ENCODE data around the gene PRR33. TPM values are rescaled to one million over a fixed set of nuclear protein-coding genes. Genes with fewer than 3 reads are reported as not detected.

The PRR33 gene
- total RNA-seq, 1 donor from 2014 or later = not detected

DNA sequence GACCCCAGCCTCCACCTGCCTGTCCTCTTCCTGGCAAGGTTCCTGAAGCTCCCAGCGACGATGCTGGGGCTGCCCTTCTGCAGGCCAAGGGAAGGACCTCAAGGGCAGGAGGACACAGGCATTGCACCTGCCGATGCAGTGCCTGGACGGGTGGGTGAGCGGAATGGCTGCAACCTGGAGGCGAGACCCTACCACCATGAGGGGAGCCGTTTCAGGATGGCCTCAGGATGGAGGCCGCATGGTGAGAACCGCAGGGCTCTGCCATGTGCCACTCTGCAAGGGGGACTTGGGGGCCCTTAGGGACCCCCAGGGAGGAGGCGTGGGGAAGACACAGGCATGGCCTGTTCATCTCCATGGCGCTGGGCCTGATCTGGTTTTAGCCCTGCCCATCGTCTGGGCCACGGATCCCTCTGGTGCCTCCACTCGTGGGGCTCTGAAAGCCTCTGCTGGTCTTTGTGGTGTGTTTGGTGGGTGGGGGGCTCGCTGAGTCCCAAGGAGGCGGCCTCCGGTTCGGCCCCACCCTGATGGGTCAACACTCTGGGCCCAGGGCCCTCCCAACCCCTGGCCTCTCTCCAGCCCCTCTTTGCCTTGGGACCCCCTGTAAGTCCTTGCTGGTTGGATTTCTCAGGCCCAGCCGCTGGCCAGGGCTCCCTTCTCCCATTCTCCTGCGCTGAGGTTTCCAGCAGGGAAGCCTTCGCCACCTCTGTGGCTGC lies 40.1 kb downstream of the PRR33 start:
- DNase-seq (ENCODE audit: low spot score) = no peak

GRCh38 chr11:1848640-1849430 lies 42.9 kb downstream of the PRR33 start:
- DNase-seq (ENCODE audit: low spot score) = no peak

GRCh38 chr11:1847926-1848639 lies 43.6 kb downstream of the PRR33 start:
- DNase-seq (ENCODE audit: low spot score) = peak; percentile 83

DNA sequence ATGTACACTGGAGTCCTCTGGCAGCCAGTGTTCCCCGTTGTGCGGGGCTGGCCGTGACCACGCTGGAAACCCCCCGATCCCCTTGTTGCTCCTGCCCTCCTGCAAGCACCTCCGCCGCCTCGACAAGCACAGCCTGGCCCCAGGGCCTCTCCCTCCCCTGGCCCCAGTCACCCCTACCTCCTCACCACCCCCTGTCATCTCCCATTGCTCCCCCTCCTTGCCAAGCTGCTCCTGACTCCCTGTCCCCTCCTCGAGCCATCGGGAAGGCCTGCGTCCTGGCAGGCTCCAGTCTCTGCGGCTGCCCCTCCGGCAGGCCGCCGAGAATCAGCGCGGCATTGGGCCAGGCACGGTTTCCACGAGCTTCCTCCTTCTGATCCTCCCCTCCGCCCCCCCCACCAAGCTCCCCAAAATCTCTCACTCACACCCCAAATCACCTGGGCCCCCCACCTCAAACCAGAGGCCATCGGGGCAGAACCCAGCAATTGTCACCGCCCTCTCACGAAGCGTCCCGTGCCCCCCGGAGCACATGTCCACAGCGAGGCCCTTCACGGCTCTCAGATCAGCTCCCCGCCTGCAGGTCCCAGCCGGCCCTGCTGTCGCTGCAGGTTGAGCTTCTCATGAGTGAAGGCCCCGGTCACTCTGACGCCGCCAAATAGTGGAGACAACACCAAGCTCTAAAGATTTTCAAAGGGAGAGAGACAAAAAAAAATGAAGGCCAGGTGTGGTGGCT lies 44.5 kb downstream of the PRR33 start:
- no peak for DNase-seq (ENCODE audit: low spot score)

- DNase-seq (ENCODE audit: low spot score) = no peak
Observed at GRCh38 chr11:1846453-1846932, 45.2 kb downstream of the PRR33 start.

DNA sequence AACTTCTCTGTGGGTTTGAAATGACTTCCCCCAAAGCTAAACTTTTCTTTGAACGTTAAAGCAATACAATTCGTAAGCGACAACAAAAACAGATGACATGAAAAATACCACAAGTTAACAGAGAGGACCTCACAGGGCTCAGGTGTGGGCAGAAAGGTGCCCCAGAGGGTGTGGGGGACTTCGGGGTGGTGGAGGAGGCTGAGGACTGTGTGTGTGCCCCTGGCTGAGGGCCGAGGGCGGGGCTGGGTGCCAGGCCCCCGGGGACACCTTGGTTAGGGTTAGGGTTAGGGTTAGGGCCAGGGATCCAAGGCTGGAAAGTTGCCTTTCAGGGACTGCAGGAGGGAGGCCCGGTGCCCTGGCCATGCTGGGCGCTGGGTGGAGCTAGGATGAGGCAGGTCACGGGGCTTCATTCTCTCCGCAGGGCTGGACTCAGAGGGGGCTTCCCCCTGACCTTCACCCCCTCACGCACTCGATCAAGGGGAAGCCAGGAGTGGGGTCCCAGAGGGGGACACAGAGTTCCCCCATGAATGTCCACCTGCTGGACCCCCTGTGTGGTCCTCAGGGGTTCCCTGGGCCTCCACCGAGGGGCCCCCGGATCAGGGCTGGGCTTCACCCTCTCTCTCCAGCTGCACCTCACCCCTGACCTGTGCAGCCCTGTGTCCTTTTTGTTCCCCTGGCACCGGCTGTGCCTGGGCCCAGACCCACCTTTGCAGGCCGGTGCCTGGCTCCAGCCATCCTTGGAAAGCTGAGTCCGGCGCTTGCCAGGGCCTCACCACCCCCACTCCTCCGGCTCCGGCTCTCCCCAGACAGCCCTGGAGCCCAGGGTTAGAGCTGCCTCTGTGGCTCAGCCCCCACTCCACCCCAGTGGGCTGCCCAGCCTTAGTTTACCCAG lies 45.9 kb downstream of the PRR33 start:
- no peak for DNase-seq (ENCODE audit: low spot score)

GRCh38 chr11:1845095-1845429 lies 46.6 kb downstream of the PRR33 start:
- DNase-seq (ENCODE audit: low spot score) = no peak

DNA sequence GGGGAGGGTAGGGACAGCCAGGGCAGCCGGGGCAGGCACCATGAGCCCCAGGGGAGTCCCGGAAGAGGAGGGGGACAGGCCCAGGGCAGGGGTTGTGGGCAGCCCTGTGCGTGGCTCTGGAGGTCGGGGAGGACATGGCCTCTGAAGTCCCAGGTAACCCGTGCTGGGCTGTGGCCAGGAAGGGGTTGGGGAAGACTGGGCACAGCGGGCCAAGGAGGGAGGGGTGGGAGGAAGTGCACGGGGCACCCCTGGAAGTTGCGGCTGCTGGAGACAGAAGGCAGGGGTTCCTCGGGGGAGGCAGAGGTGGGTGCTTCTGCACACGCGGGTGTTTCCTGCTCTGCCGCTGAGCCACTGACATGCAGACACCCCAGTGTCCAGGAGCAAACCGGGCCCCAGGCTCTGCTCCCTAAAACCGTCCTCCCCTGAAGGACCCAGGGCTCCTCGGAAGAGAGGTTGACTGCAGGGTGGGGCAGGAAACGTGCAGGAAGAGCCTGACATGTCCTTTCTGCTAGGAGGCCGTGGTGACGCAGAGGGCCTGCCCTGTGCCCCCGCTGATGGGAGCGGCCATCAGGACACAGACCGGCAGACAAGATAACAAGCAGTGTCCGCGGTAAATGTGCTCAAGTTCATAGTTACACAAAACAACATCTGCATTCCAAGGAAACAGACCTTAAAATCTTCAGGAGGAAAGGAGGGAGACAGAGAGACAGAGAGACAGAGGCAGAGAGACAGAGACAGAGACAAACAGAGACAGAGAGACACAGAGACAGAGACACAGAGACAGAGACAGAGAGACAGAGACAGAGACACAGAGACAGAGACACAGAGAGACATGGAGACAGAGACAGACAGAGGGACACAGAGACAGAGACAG lies 47.2 kb downstream of the PRR33 start:
- DNase-seq (ENCODE audit: low spot score) = peak; percentile 69

GRCh38 chr11:1843796-1844195 lies 47.9 kb downstream of the PRR33 start:
- no peak for DNase-seq (ENCODE audit: low spot score)

DNA sequence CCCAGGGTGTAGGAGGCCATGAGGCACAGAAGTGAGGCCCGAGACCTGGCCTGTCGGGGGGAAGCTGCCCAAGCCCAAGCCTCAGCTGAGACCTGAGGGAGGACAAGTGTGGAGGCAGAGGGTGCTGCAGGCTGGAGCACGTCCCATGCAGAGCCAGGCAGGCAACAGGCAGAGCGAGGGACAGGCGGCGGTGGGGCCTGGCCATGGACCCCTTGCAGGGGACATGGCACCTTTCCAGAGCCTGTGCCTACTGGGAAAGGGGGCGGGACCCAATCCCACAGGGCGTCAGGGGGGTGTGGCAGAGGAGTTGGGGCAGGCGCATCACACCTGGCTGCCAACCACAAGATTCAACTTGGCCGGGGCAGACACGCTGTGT lies 48.6 kb downstream of the PRR33 start:
- no peak for DNase-seq (ENCODE audit: low spot score)

DNA sequence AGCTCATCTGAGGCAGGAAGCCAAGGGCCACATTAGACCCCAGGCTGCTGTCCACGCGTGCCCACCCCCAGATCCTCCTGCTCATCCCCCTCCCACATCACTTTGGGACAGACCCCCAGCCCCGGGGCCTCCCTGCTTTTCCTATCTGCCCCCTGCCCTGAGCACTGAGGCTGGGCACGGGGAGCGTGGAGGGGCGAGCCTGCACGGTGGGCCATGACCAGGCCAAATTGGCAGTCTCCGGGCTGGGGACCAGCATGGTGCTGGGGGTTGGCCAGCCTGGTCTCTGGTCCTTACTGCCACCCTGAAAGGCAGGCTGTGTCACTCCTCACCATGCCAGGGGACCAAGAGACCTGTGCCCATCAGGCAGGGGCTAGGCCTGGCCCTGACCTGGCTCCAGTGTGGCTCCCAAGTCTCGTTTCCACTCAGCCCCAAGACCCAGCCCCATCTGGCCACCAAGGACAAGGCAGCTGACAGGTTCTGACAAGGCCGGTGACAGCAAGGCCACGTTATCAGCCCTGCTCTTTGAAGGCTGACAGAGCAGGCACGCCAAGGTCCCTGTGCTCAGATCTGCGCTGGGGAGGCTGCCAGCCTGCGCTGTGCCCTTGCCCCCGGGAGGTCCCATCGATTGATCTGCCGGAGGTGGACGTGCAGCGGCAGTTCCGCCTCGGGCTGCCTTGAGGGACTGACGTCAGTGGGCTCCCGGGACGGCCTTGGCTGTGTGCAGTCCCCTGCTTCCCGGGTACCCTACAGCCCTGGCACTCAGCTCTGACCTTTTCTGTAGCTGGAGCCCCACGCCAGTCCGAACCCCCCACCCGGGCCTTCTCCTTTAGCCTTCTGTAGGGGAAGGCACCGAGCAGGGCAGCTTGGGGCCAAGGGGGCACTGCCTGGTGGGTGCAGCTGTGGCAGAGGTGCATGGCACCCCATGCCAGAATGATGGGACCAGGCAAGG lies 49.3 kb downstream of the PRR33 start:
- no peak for DNase-seq (ENCODE audit: low spot score)

DNA sequence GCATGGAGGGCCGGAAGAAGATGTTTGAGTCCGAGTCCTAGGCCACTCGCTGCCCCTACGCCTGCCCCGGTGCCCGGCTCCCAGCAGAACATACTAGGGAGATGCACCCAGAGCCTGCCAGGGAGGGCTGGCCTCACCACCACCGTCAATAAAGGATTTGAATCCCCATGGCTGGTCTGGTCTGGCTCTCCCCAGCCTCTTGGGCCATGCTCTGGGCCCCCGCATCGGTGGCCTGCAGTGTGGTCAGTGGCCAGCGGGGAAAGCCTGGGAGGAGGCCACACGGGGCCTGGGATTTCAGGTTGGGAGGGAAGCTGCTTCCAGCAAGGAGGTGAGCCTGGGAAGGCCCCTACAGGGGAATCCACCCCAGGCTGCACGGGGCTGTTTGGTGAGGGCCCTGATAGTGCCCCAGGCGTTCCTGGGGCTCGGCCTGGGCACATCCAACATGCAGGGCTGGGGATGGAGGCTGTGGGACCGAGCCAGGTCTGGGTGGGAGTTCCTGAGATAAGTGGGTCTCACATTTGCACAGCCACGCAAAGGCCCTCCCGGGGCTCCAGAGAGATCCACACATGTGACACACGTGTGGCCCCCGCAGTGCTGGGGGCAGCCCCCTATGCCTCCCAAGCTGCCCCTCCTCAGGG lies 50.1 kb downstream of the PRR33 start:
- DNase-seq (ENCODE audit: low spot score) = no peak

DNA sequence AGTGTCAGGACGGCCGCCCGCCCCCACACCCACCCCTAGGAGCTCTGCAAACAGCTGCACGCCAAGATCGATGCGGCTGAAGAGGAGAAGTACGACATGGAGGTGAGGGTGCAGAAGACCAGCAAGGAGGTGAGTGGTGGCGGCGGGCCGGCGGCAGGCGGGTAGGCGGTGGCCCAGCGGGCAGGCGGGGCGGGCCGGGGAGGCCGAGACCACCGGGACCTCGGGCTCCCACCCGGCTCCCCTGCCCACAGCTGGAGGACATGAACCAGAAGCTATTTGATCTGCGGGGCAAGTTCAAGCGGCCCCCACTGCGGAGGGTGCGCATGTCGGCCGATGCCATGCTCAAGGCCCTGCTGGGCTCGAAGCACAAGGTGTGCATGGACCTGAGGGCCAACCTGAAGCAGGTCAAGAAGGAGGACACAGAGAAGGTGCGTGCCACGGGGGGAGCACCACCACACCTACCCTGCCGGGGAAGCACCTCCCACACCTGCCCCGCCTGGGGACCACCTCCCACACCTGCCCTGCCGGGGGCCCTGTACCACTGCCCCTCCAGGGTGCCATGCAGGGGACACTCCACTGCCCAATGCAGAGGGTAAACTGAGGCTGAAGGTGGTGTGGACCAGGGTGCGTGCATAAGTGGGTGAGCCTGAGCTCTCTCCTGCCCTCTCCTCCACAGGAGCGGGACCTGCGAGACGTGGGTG lies 50.8 kb downstream of the PRR33 start:
- DNase-seq (ENCODE audit: low spot score) = no peak

- DNase-seq (ENCODE audit: low spot score) = peak; percentile 44
Observed at GRCh38 chr11:1839924-1840779, 51.5 kb downstream of the PRR33 start.

- DNase-seq (ENCODE audit: low spot score) = no peak
Observed at GRCh38 chr11:1839204-1839923, 52.3 kb downstream of the PRR33 start.

Measured in umbilical cord (tissue), 2 donors.